ENCODE results near the gene COPE. TPM values are rescaled to one million over a fixed set of nuclear protein-coding genes. Genes with fewer than 3 reads are reported as not detected.
A peak's percentile ranks its signal among the peaks of the same experiment; 100 is the strongest.

COPE gene
- polyA plus RNA-seq, 1 donor (not counting 4 experiments of a cell fraction or from before 2014, with no cell fraction given) = 109 TPM

GRCh38 chr19:18865973-18866799 is 53.0 kb downstream of the COPE start:
- H3K27me3 ChIP-seq (ENCODE audit: control insufficient read depth, extremely low read depth, insufficient read depth, low read length) = peaks cover 6% of the 10 kb centered on the region
- TF ChIP-seq CTCF (optimal IDR thresholded peaks at IDR 0.05 in 1 of 3, IDR thresholded peaks at IDR 0.05 in 1 of 3, conservative IDR thresholded peaks at IDR 0.05 in 1 of 3; ENCODE audit: extremely low read depth in 1 of 3, insufficient read depth in 2 of 3, low read length in 3 of 3) = peak; percentile 84 to 89 (median 87)
- TF ChIP-seq EZH2 (IDR thresholded peaks at IDR 0.05; ENCODE audit: low read length) = no peak
- no peak overlapping the region for H2AFZ ChIP-seq (ENCODE audit: control insufficient read depth, low read length)
- H3K36me3 ChIP-seq (ENCODE audit: control insufficient read depth in 2 of 2, extremely low read depth in 1 of 2, insufficient read depth in 2 of 2, low read length in 2 of 2) = peaks cover 38 to 48% of the 10 kb centered on the region in 2 experiments
- FAIRE-seq = no peak
- H3K4me3 ChIP-seq (ENCODE audit: control insufficient read depth in 2 of 3, extremely low read depth in 1 of 3, insufficient read depth in 2 of 3, low read depth in 1 of 3, low read length in 3 of 3) = no peak overlapping the region
- DNase-seq (ENCODE audit: low read depth, low spot score) = no peak
- no peak overlapping the region for H3K4me2 ChIP-seq (ENCODE audit: control insufficient read depth, extremely low read depth, insufficient read depth, low read depth, low read length)
- peaks cover 5% of the 10 kb centered on the region for H4K20me1 ChIP-seq (ENCODE audit: control insufficient read depth, extremely low read depth, insufficient read depth, low read length)
- dilution Hi-C loops (cut with MboI; ENCODE audit: extremely low pct_ligation_motif_present, low sequenced_read_pairs) = no loop called here
- H3K27ac ChIP-seq (ENCODE audit: control insufficient read depth, insufficient read depth, low read length) = no peak overlapping the region
- no peaks in the 10 kb centered on the region for H3K9me3 ChIP-seq (ENCODE audit: control insufficient read depth, low read depth, low read length)
- H3K4me1 ChIP-seq (ENCODE audit: control insufficient read depth, extremely low read depth, insufficient read depth, low read length) = no peaks in the 10 kb centered on the region
- H3K9me1 ChIP-seq (ENCODE audit: control insufficient read depth, extremely low read depth, insufficient read depth, low read length) = no peaks in the 10 kb centered on the region
- no peak overlapping the region for H3K9ac ChIP-seq (ENCODE audit: control insufficient read depth, extremely low read depth, insufficient read depth, low read length)
- no peaks in the 10 kb centered on the region for H3K79me2 ChIP-seq (ENCODE audit: control insufficient read depth, insufficient read depth, low read length)

GRCh38 chr19:18865106-18865972 is 53.8 kb downstream of the COPE start:
- Histone ChIP-seq H3K9me1 (ENCODE audit: control insufficient read depth, extremely low read depth, insufficient read depth, low read length) (no peaks in the 10 kb centered on the region), H3K27me3 (ENCODE audit: control insufficient read depth, extremely low read depth, insufficient read depth, low read length) (peaks cover 6% of the 10 kb centered on the region), H3K36me3 (ENCODE audit: control insufficient read depth in 2 of 2, extremely low read depth in 1 of 2, insufficient read depth in 2 of 2, low read length in 2 of 2) (peaks cover 45 to 50% of the 10 kb centered on the region in 2 experiments), H3K27ac (ENCODE audit: control insufficient read depth, insufficient read depth, low read length) (no peak overlapping the region), H2AFZ (ENCODE audit: control insufficient read depth, low read length) (no peak overlapping the region), H3K4me2 (ENCODE audit: control insufficient read depth, extremely low read depth, insufficient read depth, low read depth, low read length) (no peak overlapping the region), H4K20me1 (ENCODE audit: control insufficient read depth, extremely low read depth, insufficient read depth, low read length) (peaks cover 5% of the 10 kb centered on the region), H3K9me3 (ENCODE audit: control insufficient read depth, low read depth, low read length) (no peaks in the 10 kb centered on the region), H3K9ac (ENCODE audit: control insufficient read depth, extremely low read depth, insufficient read depth, low read length) (no peak overlapping the region), H3K4me3 (ENCODE audit: control insufficient read depth in 2 of 3, extremely low read depth in 1 of 3, insufficient read depth in 2 of 3, low read depth in 1 of 3, low read length in 3 of 3) (no peak overlapping the region), H3K79me2 (ENCODE audit: control insufficient read depth, insufficient read depth, low read length) (no peaks in the 10 kb centered on the region), H3K4me1 (ENCODE audit: control insufficient read depth, extremely low read depth, insufficient read depth, low read length) (no peaks in the 10 kb centered on the region)
- no peak for FAIRE-seq
- no peak for TF ChIP-seq CTCF (optimal IDR thresholded peaks at IDR 0.05 in 1 of 3, IDR thresholded peaks at IDR 0.05 in 1 of 3, conservative IDR thresholded peaks at IDR 0.05 in 1 of 3; ENCODE audit: extremely low read depth in 1 of 3, insufficient read depth in 2 of 3, low read length in 3 of 3)
- no peak for TF ChIP-seq EZH2 (IDR thresholded peaks at IDR 0.05; ENCODE audit: low read length)
- no peak for DNase-seq (ENCODE audit: low read depth, low spot score)
- dilution Hi-C loops (cut with MboI; ENCODE audit: extremely low pct_ligation_motif_present, low sequenced_read_pairs) = no loop called here
